ENCODE results near the gene ZNF558. TPM values are rescaled to one million over a fixed set of nuclear protein-coding genes. Genes with fewer than 3 reads are reported as not detected.
"Not testable (repeated sequence)": the region's sequence is repeated elsewhere in the genome, so short reads cannot be mapped to it uniquely, and the experiment has no call there.

Gene ZNF558
- total RNA-seq, 2 donors from 2014 or later = 13.3 to 13.5 TPM

DNA sequence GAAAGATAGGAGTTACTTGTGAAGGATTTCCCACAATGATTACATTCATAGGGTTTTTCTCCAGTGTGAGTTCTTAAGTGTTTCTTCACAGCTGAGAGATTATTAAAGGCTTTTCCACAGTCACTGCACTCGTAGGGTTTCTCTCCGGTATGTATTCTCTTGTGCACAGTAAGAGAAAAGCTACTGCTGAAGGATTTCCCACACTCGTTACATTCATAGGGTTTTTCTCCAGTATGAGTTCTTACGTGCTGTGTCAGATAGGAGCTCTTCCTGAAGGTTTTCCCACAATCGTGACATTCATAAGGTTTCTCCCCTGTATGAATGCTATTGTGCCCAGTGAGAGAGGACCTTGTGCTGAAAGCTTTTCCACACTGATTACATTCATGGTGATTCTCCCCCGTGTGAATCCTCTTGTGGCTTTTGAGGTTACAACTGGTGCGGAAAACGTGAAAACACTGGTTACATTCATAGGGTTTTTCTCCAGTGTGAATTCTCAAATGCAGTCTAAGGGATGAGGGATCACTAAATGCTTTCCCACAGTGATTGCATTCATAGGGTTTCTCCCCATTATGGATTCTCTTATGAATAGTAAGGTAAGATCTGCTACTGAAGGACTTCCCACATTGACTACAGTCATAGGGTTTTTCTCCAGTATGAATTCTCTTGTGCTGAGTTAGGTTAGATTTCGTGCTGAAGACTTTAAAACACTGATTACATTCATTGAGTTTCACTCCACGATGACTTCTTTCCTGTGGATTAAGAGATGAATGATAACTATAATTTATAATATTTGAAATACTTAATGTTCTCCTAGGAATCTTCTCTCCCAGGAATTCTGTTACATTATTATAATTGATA, 20.6 kb downstream of the ZNF558 start:
- ATAC-seq = no peak
- intact Hi-C loops (cut with DNase I) = no loop called here
- DNase-seq = no peak

DNA sequence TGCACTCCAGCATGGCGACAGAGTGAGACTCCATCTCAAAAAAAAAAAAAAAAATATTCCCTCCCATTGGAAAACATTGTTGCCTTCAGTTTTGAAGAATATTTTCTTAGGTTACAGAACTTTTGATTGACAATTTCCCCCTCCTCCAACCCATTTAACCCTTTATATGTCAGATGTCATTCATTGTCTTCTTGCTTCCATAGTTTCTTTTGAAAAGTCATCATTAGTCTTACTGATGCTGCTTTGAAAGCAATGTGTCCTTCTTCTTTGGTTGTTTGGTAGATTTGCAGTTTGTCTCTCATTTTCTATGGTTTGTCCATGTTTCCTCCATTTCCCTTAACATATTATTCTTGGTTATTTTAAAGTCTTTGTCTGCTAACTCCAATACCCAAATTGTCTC, 25.4 kb downstream of the ZNF558 start:
- intact Hi-C loops (cut with DNase I) = no loop called here
- no peak for DNase-seq
- no peak for ATAC-seq

DNA sequence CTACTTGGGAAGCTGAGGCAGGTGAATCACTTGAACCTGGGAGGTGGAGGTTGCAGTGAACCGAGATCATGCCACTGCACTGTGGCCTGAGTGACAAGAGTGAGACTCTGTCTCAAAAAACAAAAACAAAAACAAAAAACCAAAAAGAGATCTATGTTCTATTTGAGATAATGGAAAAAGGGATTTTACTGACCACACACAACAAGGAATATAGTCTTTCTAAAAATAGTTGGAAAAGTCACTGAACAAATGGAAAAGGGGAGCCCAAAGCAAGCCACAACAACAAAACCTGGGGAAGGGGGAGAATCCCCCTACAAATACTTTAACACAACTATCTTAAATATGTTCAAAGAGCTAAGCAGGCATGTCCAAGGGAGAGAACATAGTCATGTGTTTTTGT, 37.3 kb downstream of the ZNF558 start:
- intact Hi-C loops (cut with DNase I) = no loop called here
- ATAC-seq = no peak
- DNase-seq = no peak

DNA sequence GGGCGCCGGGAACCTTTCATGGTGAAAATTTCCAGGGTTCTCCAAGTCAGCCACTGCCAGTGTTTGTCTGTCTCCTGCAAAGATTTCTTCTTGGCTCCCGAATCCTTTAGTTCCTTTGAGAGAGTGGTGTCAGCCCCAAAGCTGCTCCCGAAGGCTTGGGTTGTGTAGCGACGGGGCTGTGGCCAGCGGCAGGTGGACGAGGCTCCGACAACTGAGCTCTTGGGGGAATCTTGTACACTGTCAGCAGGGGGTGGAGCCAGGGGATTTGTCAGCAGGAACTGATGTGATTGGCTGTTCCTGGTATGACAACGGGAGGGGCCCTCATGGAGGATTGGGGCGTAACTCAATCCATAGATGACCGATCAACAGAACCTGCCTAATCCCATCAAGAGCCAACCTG, 58.5 kb downstream of the ZNF558 start:
- ATAC-seq; DNase-seq; intact Hi-C loops (cut with DNase I): not testable (repeated sequence)

DNA sequence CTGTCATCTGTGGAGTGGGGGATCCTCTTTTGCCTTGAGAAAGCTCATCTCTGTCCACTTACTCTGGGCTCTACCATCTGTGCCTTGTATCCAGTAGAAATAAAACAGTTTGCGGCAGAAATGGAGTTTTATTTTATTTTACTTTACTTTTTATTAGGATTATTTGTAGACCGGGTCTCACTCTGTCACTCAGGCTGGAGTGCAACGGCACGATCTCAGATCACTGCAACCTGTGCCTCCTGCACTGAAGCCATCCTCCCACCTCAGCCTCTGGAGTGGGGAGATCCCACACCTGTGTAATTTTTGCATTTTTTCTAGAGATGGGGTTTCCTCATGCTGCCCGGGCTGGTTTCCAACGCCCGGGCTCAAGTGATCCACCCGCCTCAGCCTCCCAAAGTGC, 62.8 kb downstream of the ZNF558 start:
- intact Hi-C loops (cut with DNase I); DNase-seq; ATAC-seq: not testable (repeated sequence)

DNA sequence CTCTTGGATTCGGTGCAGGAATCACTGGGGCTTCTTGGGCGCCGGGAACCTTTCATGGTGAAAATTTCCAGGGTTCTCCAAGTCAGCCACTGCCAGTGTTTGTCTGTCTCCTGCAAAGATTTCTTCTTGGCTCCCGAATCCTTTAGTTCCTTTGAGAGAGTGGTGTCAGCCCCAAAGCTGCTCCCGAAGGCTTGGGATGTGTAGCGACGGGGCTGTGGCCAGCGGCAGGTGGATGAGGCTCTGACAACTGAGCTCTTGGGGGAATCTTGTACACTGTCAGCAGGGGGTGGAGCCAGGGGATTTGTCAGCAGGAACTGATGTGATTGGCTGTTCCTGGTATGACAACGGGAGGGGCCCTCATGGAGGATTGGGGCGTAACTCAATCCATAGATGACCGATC, 64.8 kb downstream of the ZNF558 start:
- ATAC-seq; intact Hi-C loops (cut with DNase I): not testable (repeated sequence)

More for the DNA sequence above, 64.8 kb downstream of the ZNF558 start:
- not testable (repeated sequence) for DNase-seq

Other genes with a start within 250 kb of the ZNF558 start
- 10 to 100 TPM; 10.8 to 12.4 TPM for gene ADAMTS10, start 221.6 kb downstream of the ZNF558 start, total RNA-seq
- gene NFILZ, start 201.7 kb downstream of the ZNF558 start, total RNA-seq = not detected
- gene ACTL9, start 133.5 kb downstream of the ZNF558 start, total RNA-seq = not detected
- not detected for gene OR2Z1, start 110.7 kb downstream of the ZNF558 start, total RNA-seq
- gene MBD3L1, start 73 bp upstream of the ZNF558 start, total RNA-seq = not detected
- 1 to 10 TPM; 1.3 to 1.7 TPM for gene MUC16, start 178.1 kb upstream of the ZNF558 start, total RNA-seq